ENCODE results near the gene GRIK4. TPM values are rescaled to one million over a fixed set of nuclear protein-coding genes. Genes with fewer than 3 reads are reported as not detected.

The GRIK4 gene
- total and polyA plus RNA-seq, 4 donors: 0.05 to 0.25 (median 0.06) TPM; not detected in 1

DNA sequence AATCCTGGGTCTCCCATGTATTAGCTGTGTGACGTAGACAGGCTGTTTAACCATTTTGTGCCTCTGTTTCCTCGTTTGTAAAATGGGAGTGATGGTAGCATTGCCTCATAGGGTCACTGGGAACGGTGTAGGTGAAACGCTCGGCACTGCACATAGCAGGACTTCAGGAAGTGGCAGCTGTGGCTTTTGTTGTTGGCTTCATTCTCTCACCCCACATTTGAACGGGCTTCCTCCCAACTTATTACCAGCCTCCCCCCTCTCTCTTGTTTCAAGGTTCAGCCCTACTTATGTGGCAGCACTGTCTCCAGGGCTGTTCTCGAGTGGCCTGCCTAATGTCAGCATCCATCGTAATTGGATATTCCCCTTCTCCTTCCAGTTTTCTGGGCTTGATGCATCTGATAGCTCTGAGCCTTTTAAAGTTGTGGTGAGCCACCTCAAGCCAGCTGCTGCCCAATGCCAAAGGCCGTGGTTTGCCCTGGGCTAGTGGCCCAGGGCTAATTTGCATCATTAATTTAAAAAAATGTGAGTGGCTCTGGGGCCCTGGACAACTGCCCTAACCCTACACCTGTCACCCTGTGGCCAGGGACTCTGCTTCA, 294.5 kb downstream of the GRIK4 start:
- H3K4me3 ChIP-seq (ENCODE audit: low read depth in 1 of 3, low read length in 3 of 3): no peak overlapping the region
- no peak for DNase-seq (ENCODE audit: low spot score)
- H3K9me3 ChIP-seq (ENCODE audit: control insufficient read depth in 4 of 4, low read length in 3 of 4): no peaks in the 10 kb centered on the region
- no peaks in the 10 kb centered on the region for H3K36me3 ChIP-seq (ENCODE audit: control insufficient read depth in 4 of 4, insufficient read depth in 3 of 4, low read depth in 1 of 4, low read length in 3 of 4)
- H3K27ac ChIP-seq (ENCODE audit: low read depth in 1 of 2, low read length in 2 of 2): no peak overlapping the region
- H3K4me1 ChIP-seq (ENCODE audit: control insufficient read depth in 4 of 4, insufficient read depth in 4 of 4, low read length in 3 of 4): peaks cover 4 to 12% (median 9%) of the 10 kb centered on the region in 4 donors
- TF ChIP-seq, protein P1, sequence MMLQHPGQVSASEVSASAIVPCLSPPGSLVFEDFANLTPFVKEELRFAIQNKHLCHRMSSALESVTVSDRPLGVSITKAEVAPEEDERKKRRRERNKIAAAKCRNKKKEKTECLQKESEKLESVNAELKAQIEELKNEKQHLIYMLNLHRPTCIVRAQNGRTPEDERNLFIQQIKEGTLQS (IDR thresholded peaks at IDR 0.05): no peak
- TF ChIP-seq, protein P2, sequence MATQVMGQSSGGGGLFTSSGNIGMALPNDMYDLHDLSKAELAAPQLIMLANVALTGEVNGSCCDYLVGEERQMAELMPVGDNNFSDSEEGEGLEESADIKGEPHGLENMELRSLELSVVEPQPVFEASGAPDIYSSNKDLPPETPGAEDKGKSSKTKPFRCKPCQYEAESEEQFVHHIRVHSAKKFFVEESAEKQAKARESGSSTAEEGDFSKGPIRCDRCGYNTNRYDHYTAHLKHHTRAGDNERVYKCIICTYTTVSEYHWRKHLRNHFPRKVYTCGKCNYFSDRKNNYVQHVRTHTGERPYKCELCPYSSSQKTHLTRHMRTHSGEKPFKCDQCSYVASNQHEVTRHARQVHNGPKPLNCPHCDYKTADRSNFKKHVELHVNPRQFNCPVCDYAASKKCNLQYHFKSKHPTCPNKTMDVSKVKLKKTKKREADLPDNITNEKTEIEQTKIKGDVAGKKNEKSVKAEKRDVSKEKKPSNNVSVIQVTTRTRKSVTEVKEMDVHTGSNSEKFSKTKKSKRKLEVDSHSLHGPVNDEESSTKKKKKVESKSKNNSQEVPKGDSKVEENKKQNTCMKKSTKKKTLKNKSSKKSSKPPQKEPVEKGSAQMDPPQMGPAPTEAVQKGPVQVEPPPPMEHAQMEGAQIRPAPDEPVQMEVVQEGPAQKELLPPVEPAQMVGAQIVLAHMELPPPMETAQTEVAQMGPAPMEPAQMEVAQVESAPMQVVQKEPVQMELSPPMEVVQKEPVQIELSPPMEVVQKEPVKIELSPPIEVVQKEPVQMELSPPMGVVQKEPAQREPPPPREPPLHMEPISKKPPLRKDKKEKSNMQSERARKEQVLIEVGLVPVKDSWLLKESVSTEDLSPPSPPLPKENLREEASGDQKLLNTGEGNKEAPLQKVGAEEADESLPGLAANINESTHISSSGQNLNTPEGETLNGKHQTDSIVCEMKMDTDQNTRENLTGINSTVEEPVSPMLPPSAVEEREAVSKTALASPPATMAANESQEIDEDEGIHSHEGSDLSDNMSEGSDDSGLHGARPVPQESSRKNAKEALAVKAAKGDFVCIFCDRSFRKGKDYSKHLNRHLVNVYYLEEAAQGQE (IDR thresholded peaks at IDR 0.05): no peak
- no peak for TF ChIP-seq RAD21 (IDR thresholded peaks at IDR 0.05)
- H3K9ac ChIP-seq (ENCODE audit: low read depth in 1 of 2, low read length in 2 of 2): no peak overlapping the region
- H3K27me3 ChIP-seq (ENCODE audit: control insufficient read depth in 4 of 4, insufficient read depth in 4 of 4, low read length in 3 of 4): no peaks in the 10 kb centered on the region
- 77% methylated on average over 9 of the region's 9 CpGs for WGBS

DNA sequence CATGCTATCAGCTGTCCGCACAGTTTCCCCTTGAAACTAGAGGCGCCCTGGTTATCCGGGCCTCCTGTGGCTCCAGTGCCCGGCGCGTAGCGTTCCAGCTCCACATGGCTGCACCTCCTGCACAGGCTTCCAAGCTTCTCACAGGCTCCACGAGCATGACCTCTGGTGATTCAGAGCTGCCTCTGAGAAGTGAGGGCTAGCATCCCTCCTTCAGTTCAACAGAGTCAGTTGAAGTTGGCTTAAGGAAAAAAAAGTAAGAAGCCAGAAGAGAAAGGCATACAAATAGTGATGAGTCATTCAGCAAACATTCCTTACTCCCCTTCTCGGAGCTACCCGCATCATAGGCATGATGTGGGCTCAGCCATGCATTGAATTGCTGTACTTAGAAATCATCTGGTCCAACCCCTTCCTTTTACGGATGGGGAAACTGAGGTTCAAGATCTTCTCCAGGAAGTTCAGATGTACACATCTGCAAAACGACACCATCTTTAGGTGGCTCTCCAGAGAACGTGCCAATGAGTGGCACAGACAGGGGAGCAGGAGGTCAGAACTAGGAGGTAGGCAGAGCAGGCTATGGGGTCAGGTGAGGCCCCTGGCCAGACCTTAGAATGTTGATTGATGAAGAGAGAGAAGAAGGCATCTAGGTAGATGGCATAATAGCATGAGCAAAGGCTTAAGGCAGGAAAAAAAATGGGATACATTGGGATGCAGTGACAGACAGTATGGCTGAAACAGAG, 296.0 kb downstream of the GRIK4 start:
- no peak overlapping the region for H3K9ac ChIP-seq (ENCODE audit: low read depth in 1 of 2, low read length in 2 of 2)
- peaks cover 4 to 12% (median 9%) of the 10 kb centered on the region in 4 donors for H3K4me1 ChIP-seq (ENCODE audit: control insufficient read depth in 4 of 4, insufficient read depth in 4 of 4, low read length in 3 of 4)
- H3K4me3 ChIP-seq (ENCODE audit: low read depth in 1 of 3, low read length in 3 of 3): no peak overlapping the region
- TF ChIP-seq, protein P2 (IDR thresholded peaks at IDR 0.05): no peak
- TF ChIP-seq FOXA1 (IDR thresholded peaks at IDR 0.05): no peak
- TF ChIP-seq, protein P1 (IDR thresholded peaks at IDR 0.05): no peak
- TF ChIP-seq YY1 (IDR thresholded peaks at IDR 0.05): no peak
- no peak for TF ChIP-seq RAD21 (IDR thresholded peaks at IDR 0.05)
- TF ChIP-seq, protein P3, sequence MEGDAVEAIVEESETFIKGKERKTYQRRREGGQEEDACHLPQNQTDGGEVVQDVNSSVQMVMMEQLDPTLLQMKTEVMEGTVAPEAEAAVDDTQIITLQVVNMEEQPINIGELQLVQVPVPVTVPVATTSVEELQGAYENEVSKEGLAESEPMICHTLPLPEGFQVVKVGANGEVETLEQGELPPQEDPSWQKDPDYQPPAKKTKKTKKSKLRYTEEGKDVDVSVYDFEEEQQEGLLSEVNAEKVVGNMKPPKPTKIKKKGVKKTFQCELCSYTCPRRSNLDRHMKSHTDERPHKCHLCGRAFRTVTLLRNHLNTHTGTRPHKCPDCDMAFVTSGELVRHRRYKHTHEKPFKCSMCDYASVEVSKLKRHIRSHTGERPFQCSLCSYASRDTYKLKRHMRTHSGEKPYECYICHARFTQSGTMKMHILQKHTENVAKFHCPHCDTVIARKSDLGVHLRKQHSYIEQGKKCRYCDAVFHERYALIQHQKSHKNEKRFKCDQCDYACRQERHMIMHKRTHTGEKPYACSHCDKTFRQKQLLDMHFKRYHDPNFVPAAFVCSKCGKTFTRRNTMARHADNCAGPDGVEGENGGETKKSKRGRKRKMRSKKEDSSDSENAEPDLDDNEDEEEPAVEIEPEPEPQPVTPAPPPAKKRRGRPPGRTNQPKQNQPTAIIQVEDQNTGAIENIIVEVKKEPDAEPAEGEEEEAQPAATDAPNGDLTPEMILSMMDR (IDR thresholded peaks at IDR 0.05; ENCODE audit: low read depth, low read length, missing input control): no peak
- TF ChIP-seq SP1 (IDR thresholded peaks at IDR 0.05): no peak
- TF ChIP-seq FOXA2 (IDR thresholded peaks at IDR 0.05): no peak
- no peak for TF ChIP-seq JUND (IDR thresholded peaks at IDR 0.05)
- TF ChIP-seq NR2F2 (IDR thresholded peaks at IDR 0.05): no peak
- TF ChIP-seq GABPA (IDR thresholded peaks at IDR 0.05 in 1 of 2, conservative IDR thresholded peaks at IDR 0.05 in 1 of 2): no peak
- TF ChIP-seq, protein P4, sequence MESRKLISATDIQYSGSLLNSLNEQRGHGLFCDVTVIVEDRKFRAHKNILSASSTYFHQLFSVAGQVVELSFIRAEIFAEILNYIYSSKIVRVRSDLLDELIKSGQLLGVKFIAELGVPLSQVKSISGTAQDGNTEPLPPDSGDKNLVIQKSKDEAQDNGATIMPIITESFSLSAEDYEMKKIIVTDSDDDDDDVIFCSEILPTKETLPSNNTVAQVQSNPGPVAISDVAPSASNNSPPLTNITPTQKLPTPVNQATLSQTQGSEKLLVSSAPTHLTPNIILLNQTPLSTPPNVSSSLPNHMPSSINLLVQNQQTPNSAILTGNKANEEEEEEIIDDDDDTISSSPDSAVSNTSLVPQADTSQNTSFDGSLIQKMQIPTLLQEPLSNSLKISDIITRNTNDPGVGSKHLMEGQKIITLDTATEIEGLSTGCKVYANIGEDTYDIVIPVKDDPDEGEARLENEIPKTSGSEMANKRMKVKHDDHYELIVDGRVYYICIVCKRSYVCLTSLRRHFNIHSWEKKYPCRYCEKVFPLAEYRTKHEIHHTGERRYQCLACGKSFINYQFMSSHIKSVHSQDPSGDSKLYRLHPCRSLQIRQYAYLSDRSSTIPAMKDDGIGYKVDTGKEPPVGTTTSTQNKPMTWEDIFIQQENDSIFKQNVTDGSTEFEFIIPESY (IDR thresholded peaks at IDR 0.05): no peak
- TF ChIP-seq TAF1 (conservative IDR thresholded peaks at IDR 0.05): no peak
- no peak for TF ChIP-seq HNF4A (conservative IDR thresholded peaks at IDR 0.05)
- no peak for TF ChIP-seq EGR1 (IDR thresholded peaks at IDR 0.05; ENCODE audit: low read depth in 2 of 2)
- no peak for TF ChIP-seq RXRA (IDR thresholded peaks at IDR 0.05)
- TF ChIP-seq, protein P5, sequence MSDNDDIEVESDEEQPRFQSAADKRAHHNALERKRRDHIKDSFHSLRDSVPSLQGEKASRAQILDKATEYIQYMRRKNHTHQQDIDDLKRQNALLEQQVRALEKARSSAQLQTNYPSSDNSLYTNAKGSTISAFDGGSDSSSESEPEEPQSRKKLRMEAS (IDR thresholded peaks at IDR 0.05): no peak
- no peak for TF ChIP-seq HNF4G (IDR thresholded peaks at IDR 0.05)
- WGBS: 87% methylated on average over 13 of the region's 13 CpGs
- no peaks in the 10 kb centered on the region for H3K9me3 ChIP-seq (ENCODE audit: control insufficient read depth in 4 of 4, low read length in 3 of 4)
- no peak overlapping the region for H3K27ac ChIP-seq (ENCODE audit: low read depth in 1 of 2, low read length in 2 of 2)
- DNase-seq (ENCODE audit: low spot score): no peak
- no peaks in the 10 kb centered on the region for H3K27me3 ChIP-seq (ENCODE audit: control insufficient read depth in 4 of 4, insufficient read depth in 4 of 4, low read length in 3 of 4)
- no peaks in the 10 kb centered on the region for H3K36me3 ChIP-seq (ENCODE audit: control insufficient read depth in 4 of 4, insufficient read depth in 3 of 4, low read depth in 1 of 4, low read length in 3 of 4)

Data from liver (tissue), 9 donors.